WTC11 (cell line): Measurements from ENCODE around the gene KRTAP19-1. TPM values are rescaled to one million over a fixed set of nuclear protein-coding genes. Genes with fewer than 3 reads are reported as not detected.

Experiments used
- ATAC-seq: fragments of 200-7000 bp; cut with Tn5 transposase; 2 replicates; pipeline ENCODE4 v1.10.0; 2021; ENCODE audit warnings: mild to moderate bottlenecking, moderate library complexity
- Bru-seq: library from RNA; stranded (reverse); fragments of 400-500 nt; gene quantifications from one replicate; lab custom pipeline; 2021; lab: Mats Ljungman, UMichigan
- CTCF ChIA-PET: fragments of 300-600 bp; sonication (Branson Sonifier 250); formaldehyde crosslinking; loops from one replicate; lab custom pipeline; 2021; ENCODE audit warnings: antibody characterized with exemption; lab: Charles Lee
- POLR2A ChIA-PET: fragments of 350-600 bp; sonication (Branson Sonifier 250); formaldehyde crosslinking; loops from one replicate; lab custom pipeline; 2021; ENCODE audit warnings: antibody characterized with exemption; lab: Charles Lee
- DNase-seq: peaks from one replicate; pipeline ENCODE4 v3.0.0; 2021; ENCODE audit warnings: low spot score
- H3K27ac Mint-ChIP-seq: 2 replicates; pipeline ENCODE4 v1.8.0; 2021; ENCODE audit warnings: mixed read lengths
- H3K27me3 Mint-ChIP-seq: 2 replicates; pipeline ENCODE4 v1.8.0; 2021; ENCODE audit warnings: low read depth, mild to moderate bottlenecking, moderate library complexity, mixed read lengths
- H3K36me3 Mint-ChIP-seq: 2 replicates; pipeline ENCODE4 v1.8.0; 2021; ENCODE audit warnings: mixed read lengths
- H3K4me1 Mint-ChIP-seq: 2 replicates; pipeline ENCODE4 v1.8.0; 2022; ENCODE audit warnings: mixed read lengths
- H3K4me3 Mint-ChIP-seq: 2 replicates; pipeline ENCODE4 v1.8.0; 2021; ENCODE audit warnings: mild to moderate bottlenecking, moderate library complexity, mixed read lengths
- H3K9me3 Mint-ChIP-seq: 2 replicates; pipeline ENCODE4 v1.8.0; 2021; ENCODE audit warnings: mixed read lengths
- CREB1 ChIP-seq: sonication (generic); formaldehyde crosslinking; IDR thresholded peaks from 2 replicates; pipeline ENCODE4 v1.8.0; 2023; ENCODE audit warnings: mild to moderate bottlenecking, missing genetic modification reagents
- FOXP1 ChIP-seq: sonication (generic); formaldehyde crosslinking; IDR thresholded peaks from 2 replicates; pipeline ENCODE4 v1.8.0; 2022; ENCODE audit warnings: missing genetic modification reagents, mild to moderate bottlenecking, moderate library complexity, borderline replicate concordance
- GABPB1 ChIP-seq: sonication (generic); formaldehyde crosslinking; IDR thresholded peaks from 2 replicates; pipeline ENCODE4 v1.8.1; 2023; ENCODE audit warnings: mild to moderate bottlenecking, missing genetic modification reagents
- GTF2I ChIP-seq: fragments of 250-450 bp; sonication (Bioruptor Pico); conservative IDR thresholded peaks from 2 replicates; pipeline ENCODE4 v1.4.0; 2021; ENCODE audit warnings: mild to moderate bottlenecking
- NFATC4 ChIP-seq: fragments of 250-450 bp; sonication (Bioruptor Pico); IDR thresholded peaks from 2 replicates; pipeline ENCODE4 v1.9.0; 2021; ENCODE audit warnings: mild to moderate bottlenecking
- NFE2L1 ChIP-seq: sonication (generic); formaldehyde crosslinking; IDR thresholded peaks from 2 replicates; pipeline ENCODE4 v1.8.1; 2023; ENCODE audit warnings: missing genetic modification reagents
- NFYB ChIP-seq: sonication (generic); formaldehyde crosslinking; conservative IDR thresholded peaks from 2 replicates; pipeline ENCODE4 v1.8.0; 2022; ENCODE audit warnings: low read depth, missing genetic modification reagents
- NR1H2 ChIP-seq: sonication (generic); formaldehyde crosslinking; IDR thresholded peaks from 2 replicates; pipeline ENCODE4 v1.9.0; 2021; ENCODE audit warnings: mild to moderate bottlenecking, moderate library complexity, missing genetic modification reagents
- NR2C2 ChIP-seq: sonication (generic); formaldehyde crosslinking; IDR thresholded peaks from 2 replicates; pipeline ENCODE4 v1.8.0; 2022; ENCODE audit warnings: mild to moderate bottlenecking, missing genetic modification reagents
- RELA ChIP-seq: sonication (generic); formaldehyde crosslinking; IDR thresholded peaks from 2 replicates; pipeline ENCODE4 v1.8.1; 2022; ENCODE audit warnings: missing genetic modification reagents, mild to moderate bottlenecking, borderline replicate concordance
- SMAD3 ChIP-seq: sonication (generic); formaldehyde crosslinking; IDR thresholded peaks from 2 replicates; pipeline ENCODE4 v1.8.0; 2022; ENCODE audit warnings: missing genetic modification reagents, mild to moderate bottlenecking, borderline replicate concordance
- TCF7 ChIP-seq: sonication (generic); formaldehyde crosslinking; IDR thresholded peaks from 2 replicates; pipeline ENCODE4 v1.8.0; 2022; ENCODE audit warnings: mild to moderate bottlenecking, low read depth, missing genetic modification reagents, moderate library complexity
- TEAD1 ChIP-seq: sonication (generic); formaldehyde crosslinking; IDR thresholded peaks from 2 replicates; pipeline ENCODE4 v1.8.0; 2022; ENCODE audit warnings: mild to moderate bottlenecking, missing genetic modification reagents
- TEAD4 ChIP-seq: sonication (generic); formaldehyde crosslinking; IDR thresholded peaks from 2 replicates; pipeline ENCODE4 v1.8.0; 2022; ENCODE audit warnings: mild to moderate bottlenecking, missing genetic modification reagents
- TP53 ChIP-seq: sonication (generic); formaldehyde crosslinking; IDR thresholded peaks from 2 replicates; pipeline ENCODE4 v1.8.1; 2023; ENCODE audit warnings: mild to moderate bottlenecking, missing genetic modification reagents
- ZNF121 ChIP-seq: sonication (generic); formaldehyde crosslinking; IDR thresholded peaks from 2 replicates; pipeline ENCODE4 v1.8.0; 2023; ENCODE audit warnings: missing genetic modification reagents
- ZNF232 ChIP-seq: sonication (generic); formaldehyde crosslinking; IDR thresholded peaks from 2 replicates; pipeline ENCODE4 v1.8.0; 2022; ENCODE audit warnings: mild to moderate bottlenecking, missing genetic modification reagents
- ZNF317 ChIP-seq: sonication (generic); formaldehyde crosslinking; IDR thresholded peaks from 2 replicates; pipeline ENCODE4 v1.8.1; 2023; ENCODE audit warnings: low read depth, mild to moderate bottlenecking, moderate library complexity, missing genetic modification reagents, borderline replicate concordance
- ZNF423 ChIP-seq: fragments of 250-450 bp; sonication (Bioruptor Pico); IDR thresholded peaks from 2 replicates; pipeline ENCODE4 v2.1.2; 2022; ENCODE audit warnings: mild to moderate bottlenecking, moderate library complexity
- ZNF671 ChIP-seq: fragments of 250-450 bp; sonication (Bioruptor Pico); IDR thresholded peaks from 2 replicates; pipeline ENCODE4 v1.8.0; 2021; ENCODE audit warnings: mild to moderate bottlenecking
- long read RNA-seq, 3 experiments: library from RNA in 1 of 3; library from capped mRNA in 1 of 3; library from polyadenylated mRNA in 1 of 3; unstranded in 2 of 3; stranded (forward) in 1 of 3; transcript quantifications; one replicate each; pipeline ENCODE4 v2.0.0, GENCODE V29; 2021
- total RNA-seq: library from RNA; stranded (reverse); gene quantifications from 3 replicates; pipeline ENCODE4 v1.2.3, GENCODE V29; 2021
- TF ChIP-seq, protein P1 (sequence below): fragments of 250-450 bp; sonication (Bioruptor Pico); IDR thresholded peaks from 2 replicates; pipeline ENCODE4 v1.8.0; 2021; ENCODE audit warnings: mild to moderate bottlenecking
- TF ChIP-seq, protein P2 (sequence below): fragments of 200-600 bp; IDR thresholded peaks from 2 replicates; pipeline ENCODE4 v1.8.0; 2022; ENCODE audit warnings: antibody characterized with exemption
- TF ChIP-seq, protein P3 (sequence below): sonication (generic); formaldehyde crosslinking; IDR thresholded peaks from 2 replicates; pipeline ENCODE4 v1.8.0; 2022; ENCODE audit warnings: mild to moderate bottlenecking, missing genetic modification reagents
- TF ChIP-seq, protein P4 (sequence below): sonication (generic); formaldehyde crosslinking; IDR thresholded peaks from 2 replicates; pipeline ENCODE4 v1.8.1; 2022; ENCODE audit warnings: low read depth, missing genetic modification reagents, borderline replicate concordance
- TF ChIP-seq, protein P5 (sequence below): sonication (generic); formaldehyde crosslinking; conservative IDR thresholded peaks from 2 replicates; pipeline ENCODE4 v1.8.1; 2023; ENCODE audit warnings: mild to moderate bottlenecking, low read depth, missing genetic modification reagents, moderate library complexity

The KRTAP19-1 gene
- not detected in 3 replicates for total RNA-seq
- not detected for Bru-seq, nascent RNA
- long read RNA-seq, experiment 1, result 0 reads
- long read RNA-seq, experiment 2, result 0 reads
- long read RNA-seq, experiment 3, result 0 reads

DNA sequence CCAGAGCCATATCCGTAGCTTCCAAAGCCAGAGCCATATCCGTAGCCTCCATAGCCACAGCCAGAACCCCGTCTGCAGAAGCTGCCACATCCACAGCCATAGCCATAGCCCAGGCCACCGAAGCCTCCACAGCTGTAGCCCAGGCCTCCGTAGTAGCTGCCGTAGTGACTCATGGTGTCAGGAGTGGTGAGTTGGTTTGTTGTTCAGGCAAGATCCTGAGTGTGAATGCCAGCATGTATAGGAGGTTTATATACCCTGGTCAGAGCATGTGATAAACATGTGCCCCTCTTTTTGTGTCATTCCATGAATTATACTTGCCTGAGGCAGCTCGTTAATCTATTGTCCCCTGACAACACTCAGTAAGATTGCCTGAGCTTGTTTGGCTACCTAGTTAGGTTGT, at the start of gene KRTAP19-1:
KRTAP19-1 (minus strand) TSS at position 223 of the 400 bp plus-strand sequence; CDS start at position 173, 50 bp downstream.
- Mint-ChIP-seq H3K4me3 (no peak within 1 kb of the TSS), H3K36me3 (peaks cover 3% of the 10 kb centered on the region), H3K4me1 (peaks cover 4% of the 10 kb centered on the region; the same call in 1 of the 2 replicates), H3K27ac (no peak within 1 kb of the TSS), H3K9me3 (peaks cover 8% of the 10 kb centered on the region), H3K27me3 (no peaks in the 10 kb centered on the region)
- TF ChIP-seq ZNF121 (CRISPR knock-in tag) (no peak), NR1H2 (CRISPR knock-in tag) (no peak), ZNF317 (CRISPR knock-in tag) (no peak), CREB1 (CRISPR knock-in tag) (no peak), ZNF423 (CRISPR knock-in tag) (no peak), TEAD1 (CRISPR knock-in tag) (no peak), NFYB (no peak), GABPB1 (CRISPR knock-in tag) (no peak), ZNF232 (CRISPR knock-in tag) (no peak), FOXP1 (no peak), RELA (CRISPR knock-in tag) (no peak), NR2C2 (CRISPR knock-in tag) (no peak), GTF2I (no peak), ZNF671 (CRISPR knock-in tag) (no peak)
- TF ChIP-seq, protein P1, sequence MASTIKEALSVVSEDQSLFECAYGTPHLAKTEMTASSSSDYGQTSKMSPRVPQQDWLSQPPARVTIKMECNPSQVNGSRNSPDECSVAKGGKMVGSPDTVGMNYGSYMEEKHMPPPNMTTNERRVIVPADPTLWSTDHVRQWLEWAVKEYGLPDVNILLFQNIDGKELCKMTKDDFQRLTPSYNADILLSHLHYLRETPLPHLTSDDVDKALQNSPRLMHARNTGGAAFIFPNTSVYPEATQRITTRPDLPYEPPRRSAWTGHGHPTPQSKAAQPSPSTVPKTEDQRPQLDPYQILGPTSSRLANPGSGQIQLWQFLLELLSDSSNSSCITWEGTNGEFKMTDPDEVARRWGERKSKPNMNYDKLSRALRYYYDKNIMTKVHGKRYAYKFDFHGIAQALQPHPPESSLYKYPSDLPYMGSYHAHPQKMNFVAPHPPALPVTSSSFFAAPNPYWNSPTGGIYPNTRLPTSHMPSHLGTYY (CRISPR knock-in tag), result no peak
- TF ChIP-seq, protein P2, sequence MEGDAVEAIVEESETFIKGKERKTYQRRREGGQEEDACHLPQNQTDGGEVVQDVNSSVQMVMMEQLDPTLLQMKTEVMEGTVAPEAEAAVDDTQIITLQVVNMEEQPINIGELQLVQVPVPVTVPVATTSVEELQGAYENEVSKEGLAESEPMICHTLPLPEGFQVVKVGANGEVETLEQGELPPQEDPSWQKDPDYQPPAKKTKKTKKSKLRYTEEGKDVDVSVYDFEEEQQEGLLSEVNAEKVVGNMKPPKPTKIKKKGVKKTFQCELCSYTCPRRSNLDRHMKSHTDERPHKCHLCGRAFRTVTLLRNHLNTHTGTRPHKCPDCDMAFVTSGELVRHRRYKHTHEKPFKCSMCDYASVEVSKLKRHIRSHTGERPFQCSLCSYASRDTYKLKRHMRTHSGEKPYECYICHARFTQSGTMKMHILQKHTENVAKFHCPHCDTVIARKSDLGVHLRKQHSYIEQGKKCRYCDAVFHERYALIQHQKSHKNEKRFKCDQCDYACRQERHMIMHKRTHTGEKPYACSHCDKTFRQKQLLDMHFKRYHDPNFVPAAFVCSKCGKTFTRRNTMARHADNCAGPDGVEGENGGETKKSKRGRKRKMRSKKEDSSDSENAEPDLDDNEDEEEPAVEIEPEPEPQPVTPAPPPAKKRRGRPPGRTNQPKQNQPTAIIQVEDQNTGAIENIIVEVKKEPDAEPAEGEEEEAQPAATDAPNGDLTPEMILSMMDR, result no peak
- TF ChIP-seq, protein P3, sequence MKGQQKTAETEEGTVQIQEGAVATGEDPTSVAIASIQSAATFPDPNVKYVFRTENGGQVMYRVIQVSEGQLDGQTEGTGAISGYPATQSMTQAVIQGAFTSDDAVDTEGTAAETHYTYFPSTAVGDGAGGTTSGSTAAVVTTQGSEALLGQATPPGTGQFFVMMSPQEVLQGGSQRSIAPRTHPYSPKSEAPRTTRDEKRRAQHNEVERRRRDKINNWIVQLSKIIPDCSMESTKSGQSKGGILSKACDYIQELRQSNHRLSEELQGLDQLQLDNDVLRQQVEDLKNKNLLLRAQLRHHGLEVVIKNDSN (CRISPR knock-in tag), result no peak
- CTCF ChIA-PET, result no interaction called here
- POLR2A ChIA-PET, result no interaction called here
- ATAC-seq (no peak), DNase-seq (no peak)

DNA sequence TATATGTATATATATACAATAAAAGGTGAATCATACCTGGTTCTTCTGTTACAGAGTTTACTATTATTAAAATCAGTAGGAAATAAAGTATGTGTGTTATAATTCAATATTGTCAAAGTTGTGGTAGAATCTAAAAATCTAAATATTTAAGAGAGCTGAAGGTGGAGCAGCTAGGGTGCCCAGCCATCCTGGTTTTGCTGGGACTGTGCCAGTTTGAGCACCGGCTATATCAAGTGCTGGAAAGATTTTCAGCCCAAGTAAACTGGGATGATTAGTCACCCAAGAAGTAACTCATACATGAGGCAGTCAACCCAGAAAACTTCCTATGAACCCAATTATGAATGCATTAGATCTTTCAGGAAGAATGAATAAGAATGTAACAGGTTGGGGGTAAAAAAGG, 38.7 kb upstream of the KRTAP19-1 start:
- DNase-seq (no peak), ATAC-seq (no peak)
- H3K36me3 Mint-ChIP-seq, result no peaks in the 10 kb centered on the region
- H3K27ac Mint-ChIP-seq, result no peak overlapping the region
- ChIA-PET CTCF (no interaction called here), POLR2A (no interaction called here)
- no peaks in the 10 kb centered on the region; the same call in 1 of the 2 replicates for H3K27me3 Mint-ChIP-seq
- H3K4me1 Mint-ChIP-seq, result peaks cover 14% of the 10 kb centered on the region
- H3K4me3 Mint-ChIP-seq, result no peak overlapping the region
- TF ChIP-seq ZNF232 (CRISPR knock-in tag), result no peak
- no peak for TF ChIP-seq SMAD3 (CRISPR knock-in tag)
- TF ChIP-seq TP53 (CRISPR knock-in tag), result no peak
- TF ChIP-seq ZNF317 (CRISPR knock-in tag), result no peak
- peaks cover 18% of the 10 kb centered on the region for H3K9me3 Mint-ChIP-seq

DNA sequence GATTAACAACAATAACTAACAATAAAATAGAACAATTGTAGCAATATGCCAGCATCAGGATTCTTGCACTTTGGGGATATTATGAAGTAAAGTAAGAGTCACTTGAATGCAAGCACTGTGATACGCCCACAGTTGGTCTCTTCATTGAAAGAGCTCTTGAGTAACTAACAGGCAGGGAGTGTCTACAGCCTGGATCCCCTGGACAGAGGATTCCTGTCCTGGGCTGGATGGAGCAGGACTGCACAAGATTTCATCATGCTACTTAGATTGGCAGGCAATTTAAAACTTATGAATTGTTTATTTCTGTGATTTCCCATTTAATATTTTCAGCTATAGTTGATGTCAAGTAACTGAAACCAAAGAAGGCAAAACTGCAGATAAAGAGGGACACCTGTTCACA, 35.5 kb upstream of the KRTAP19-1 start:
- Mint-ChIP-seq H3K4me3 (no peak overlapping the region), H3K27ac (no peak overlapping the region), H3K9me3 (peaks cover 12% of the 10 kb centered on the region), H3K27me3 (no peaks in the 10 kb centered on the region; the same call in 1 of the 2 replicates), H3K36me3 (no peaks in the 10 kb centered on the region), H3K4me1 (peaks cover 14% of the 10 kb centered on the region)
- DNase-seq, result no peak
- POLR2A ChIA-PET, result no interaction called here
- CTCF ChIA-PET, result interaction anchor here (2.0 kb wide), 1 partner anchor 10 kb away, joined by 11 read pairs; no protein-coding TSS in a partner anchor
- ATAC-seq, result 0 out of 2 replicates have a peak, but pooled peaks have one; percentile 34
- TF ChIP-seq TEAD4 (CRISPR knock-in tag), result no peak
- no peak for TF ChIP-seq FOXP1
- no peak for TF ChIP-seq TCF7
- no peak for TF ChIP-seq NFE2L1 (CRISPR knock-in tag)
- TF ChIP-seq ZNF317 (CRISPR knock-in tag), result no peak
- TF ChIP-seq, protein P4, sequence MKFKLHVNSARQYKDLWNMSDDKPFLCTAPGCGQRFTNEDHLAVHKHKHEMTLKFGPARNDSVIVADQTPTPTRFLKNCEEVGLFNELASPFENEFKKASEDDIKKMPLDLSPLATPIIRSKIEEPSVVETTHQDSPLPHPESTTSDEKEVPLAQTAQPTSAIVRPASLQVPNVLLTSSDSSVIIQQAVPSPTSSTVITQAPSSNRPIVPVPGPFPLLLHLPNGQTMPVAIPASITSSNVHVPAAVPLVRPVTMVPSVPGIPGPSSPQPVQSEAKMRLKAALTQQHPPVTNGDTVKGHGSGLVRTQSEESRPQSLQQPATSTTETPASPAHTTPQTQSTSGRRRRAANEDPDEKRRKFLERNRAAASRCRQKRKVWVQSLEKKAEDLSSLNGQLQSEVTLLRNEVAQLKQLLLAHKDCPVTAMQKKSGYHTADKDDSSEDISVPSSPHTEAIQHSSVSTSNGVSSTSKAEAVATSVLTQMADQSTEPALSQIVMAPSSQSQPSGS, result no peak
- no peak for TF ChIP-seq NFATC4
- TF ChIP-seq, protein P5, sequence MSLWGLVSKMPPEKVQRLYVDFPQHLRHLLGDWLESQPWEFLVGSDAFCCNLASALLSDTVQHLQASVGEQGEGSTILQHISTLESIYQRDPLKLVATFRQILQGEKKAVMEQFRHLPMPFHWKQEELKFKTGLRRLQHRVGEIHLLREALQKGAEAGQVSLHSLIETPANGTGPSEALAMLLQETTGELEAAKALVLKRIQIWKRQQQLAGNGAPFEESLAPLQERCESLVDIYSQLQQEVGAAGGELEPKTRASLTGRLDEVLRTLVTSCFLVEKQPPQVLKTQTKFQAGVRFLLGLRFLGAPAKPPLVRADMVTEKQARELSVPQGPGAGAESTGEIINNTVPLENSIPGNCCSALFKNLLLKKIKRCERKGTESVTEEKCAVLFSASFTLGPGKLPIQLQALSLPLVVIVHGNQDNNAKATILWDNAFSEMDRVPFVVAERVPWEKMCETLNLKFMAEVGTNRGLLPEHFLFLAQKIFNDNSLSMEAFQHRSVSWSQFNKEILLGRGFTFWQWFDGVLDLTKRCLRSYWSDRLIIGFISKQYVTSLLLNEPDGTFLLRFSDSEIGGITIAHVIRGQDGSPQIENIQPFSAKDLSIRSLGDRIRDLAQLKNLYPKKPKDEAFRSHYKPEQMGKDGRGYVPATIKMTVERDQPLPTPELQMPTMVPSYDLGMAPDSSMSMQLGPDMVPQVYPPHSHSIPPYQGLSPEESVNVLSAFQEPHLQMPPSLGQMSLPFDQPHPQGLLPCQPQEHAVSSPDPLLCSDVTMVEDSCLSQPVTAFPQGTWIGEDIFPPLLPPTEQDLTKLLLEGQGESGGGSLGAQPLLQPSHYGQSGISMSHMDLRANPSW (CRISPR knock-in tag), result no peak
